Fibroblast of lung (primary cell): ENCODE measurements around the gene DUSP9. TPM values are rescaled to one million over a fixed set of nuclear protein-coding genes. Genes with fewer than 3 reads are reported as not detected.
A peak's percentile ranks its signal among the peaks of the same experiment; 100 is the strongest.

Experiments
- DNase-seq, 2 donors: peaks; one replicate each; pipeline versions ENCODE4 v3.0.0 to v3.0.0-alpha.2; 2010; ENCODE audit warnings: low read depth in 2 of 2
- H2AFZ ChIP-seq: 2 replicates; pipeline ENCODE4 v1.5.1; 2012; ENCODE audit warnings: low read length, control low read depth, inconsistent platforms
- H3K27ac ChIP-seq: 2 replicates; pipeline ENCODE4 v1.5.1; 2011; ENCODE audit warnings: low read length, control low read depth; ENCODE audit not compliant: insufficient read depth
- H3K27me3 ChIP-seq: 2 replicates; pipeline ENCODE4 v1.5.1; 2011; ENCODE audit warnings: mild to moderate bottlenecking, low read length; ENCODE audit not compliant: control insufficient read depth, insufficient read depth
- H3K36me3 ChIP-seq: 2 replicates; pipeline ENCODE4 v1.5.1; 2011; ENCODE audit warnings: low read length; ENCODE audit not compliant: control insufficient read depth, insufficient read depth
- H3K4me1 ChIP-seq: 2 replicates; pipeline ENCODE4 v1.5.1; 2011; ENCODE audit warnings: low read length; ENCODE audit not compliant: control insufficient read depth, insufficient read depth; ENCODE audit errors: extremely low read depth
- H3K4me2 ChIP-seq: 2 replicates; pipeline ENCODE4 v1.5.1; 2011; ENCODE audit warnings: low read length, control low read depth; ENCODE audit not compliant: insufficient read depth; ENCODE audit errors: extremely low read depth
- H3K4me3 ChIP-seq, 4 experiments: fragments of 200-600 bp in 1 of 4; sonication (generic) in 1 of 4; replicated peaks in 1 of 4; 2 replicates each; pipeline ENCODE4 v1.5.1; 2011 to 2016; ENCODE audit warnings: low read length in 4 of 4, low read depth in 3 of 4, mild to moderate bottlenecking in 3 of 4, control low read depth in 2 of 4, inconsistent platforms in 1 of 4, mixed read lengths in 1 of 4; ENCODE audit not compliant: insufficient read depth in 1 of 4; ENCODE audit errors: control extremely low read depth in 1 of 4
- H3K79me2 ChIP-seq: 2 replicates; pipeline ENCODE4 v1.5.1; 2012; ENCODE audit warnings: mild to moderate bottlenecking, low read length, inconsistent platforms; ENCODE audit not compliant: control insufficient read depth, insufficient read depth
- H3K9ac ChIP-seq: 2 replicates; pipeline ENCODE4 v1.5.1; 2011; ENCODE audit warnings: mild to moderate bottlenecking, low read length, control low read depth; ENCODE audit not compliant: insufficient read depth
- H3K9me3 ChIP-seq: 2 replicates; pipeline ENCODE4 v1.5.1; 2012; ENCODE audit warnings: low read depth, low read length; ENCODE audit not compliant: control insufficient read depth, insufficient read depth
- H4K20me1 ChIP-seq: 2 replicates; pipeline ENCODE4 v1.5.1; 2011; ENCODE audit warnings: low read length; ENCODE audit not compliant: control insufficient read depth, insufficient read depth; ENCODE audit errors: extremely low read depth
- CTCF ChIP-seq, 2 donors: IDR thresholded peaks in 1 of 2; conservative IDR thresholded peaks in 1 of 2; 1 replicate in 1 of 2; 2 replicates in 1 of 2; pipeline ENCODE4 v1.5.1; 2011 to 2012; ENCODE audit warnings: low read length in 2 of 2, control low read depth in 1 of 2, inconsistent platforms in 1 of 2, low read depth in 1 of 2, mild to moderate bottlenecking in 1 of 2
- EZH2 ChIP-seq: IDR thresholded peaks from 2 replicates; pipeline ENCODE4 v1.5.1; 2012; ENCODE audit warnings: low read length, control low read depth, mild to moderate bottlenecking; ENCODE audit errors: missing control alignments
- polyA plus RNA-seq, 2 donors: library from polyadenylated mRNA; depleted of rRNA in 1 of 2; stranded (reverse) in 1 of 2; unstranded in 1 of 2; fragments of >200 nt; gene quantifications; 2 replicates each; pipeline ENCODE4 v1.2.1, GENCODE V29; 2011 to 2012; ENCODE audit warnings: missing spikeins in 1 of 2
- total RNA-seq: library from RNA; depleted of rRNA; stranded (reverse); fragments of >200 nt; gene quantifications from 2 replicates; pipeline ENCODE4 v1.2.1, GENCODE V29; 2014

DUSP9 gene
- total and polyA plus RNA-seq, 2 donors (not counting 1 experiment from before 2014, with no cell fraction given) = not detected

GRCh38 chrX:153651540-153652079, 4.6 kb downstream of the DUSP9 start:
- no peaks in the 10 kb centered on the region for H4K20me1 ChIP-seq
- H2AFZ ChIP-seq = no peak overlapping the region
- no peak overlapping the region for H3K4me3 ChIP-seq
- TF ChIP-seq CTCF (conservative IDR thresholded peaks at IDR 0.05 in 1 of 2, IDR thresholded peaks at IDR 0.05 in 1 of 2; ENCODE audit: low read depth in 1 of 2, low read length in 2 of 2) (peak in 1 of 2 donors; percentile 36), EZH2 (no peak)
- peaks cover 4% of the 10 kb centered on the region for H3K27me3 ChIP-seq
- no peak overlapping the region for H3K9ac ChIP-seq
- no peaks in the 10 kb centered on the region for H3K9me3 ChIP-seq
- DNase-seq = no peak
- H3K79me2 ChIP-seq = no peaks in the 10 kb centered on the region
- no peak overlapping the region for H3K4me2 ChIP-seq
- no peak overlapping the region for H3K27ac ChIP-seq
- H3K4me1 ChIP-seq = no peaks in the 10 kb centered on the region
- no peaks in the 10 kb centered on the region for H3K36me3 ChIP-seq

GRCh38 chrX:153653556-153653955, 6.6 kb downstream of the DUSP9 start:
- Histone ChIP-seq H2AFZ (no peak overlapping the region), H3K27me3 (peaks cover 2% of the 10 kb centered on the region), H3K9me3 (no peaks in the 10 kb centered on the region), H4K20me1 (no peaks in the 10 kb centered on the region), H3K4me1 (no peaks in the 10 kb centered on the region), H3K27ac (no peak overlapping the region), H3K9ac (no peak overlapping the region), H3K79me2 (no peaks in the 10 kb centered on the region), H3K4me3 (no peak overlapping the region), H3K36me3 (no peaks in the 10 kb centered on the region), H3K4me2 (no peak overlapping the region)
- DNase-seq = no peak
- TF ChIP-seq EZH2 (no peak), CTCF (conservative IDR thresholded peaks at IDR 0.05 in 1 of 2, IDR thresholded peaks at IDR 0.05 in 1 of 2; ENCODE audit: low read depth in 1 of 2, low read length in 2 of 2) (no peak)

GRCh38 chrX:153657161-153657560, 10.2 kb downstream of the DUSP9 start:
- Histone ChIP-seq H3K9me3 (no peaks in the 10 kb centered on the region), H3K79me2 (no peaks in the 10 kb centered on the region), H3K9ac (no peak overlapping the region), H4K20me1 (no peaks in the 10 kb centered on the region), H3K4me2 (no peak overlapping the region), H3K36me3 (no peaks in the 10 kb centered on the region), H3K4me1 (no peaks in the 10 kb centered on the region), H2AFZ (no peak overlapping the region), H3K4me3 (no peak overlapping the region), H3K27ac (no peak overlapping the region), H3K27me3 (peaks cover 2% of the 10 kb centered on the region)
- TF ChIP-seq CTCF (conservative IDR thresholded peaks at IDR 0.05 in 1 of 2, IDR thresholded peaks at IDR 0.05 in 1 of 2; ENCODE audit: low read depth in 1 of 2, low read length in 2 of 2) (no peak), EZH2 (no peak)
- no peak for DNase-seq
